Panc1 (cell line): ENCODE data around the gene ADARB1. TPM values are rescaled to one million over a fixed set of nuclear protein-coding genes. Genes with fewer than 3 reads are reported as not detected.

ENCODE experiments used
- ATAC-seq: fragments of 200-7000 bp; cut with Tn5 transposase; 2 replicates; pipeline ENCODE4 v1.9.1; 2020; ENCODE audit warnings: mild to moderate bottlenecking, moderate library complexity
- BruUV-seq: library from RNA; stranded (reverse); fragments of 400-500 nt; replicated peaks from 2 replicates; lab custom pipeline; 2021; lab: Mats Ljungman, UMichigan
- CTCF ChIA-PET: fragments of 300-600 bp; sonication (Branson Sonifier 250); formaldehyde crosslinking; loops from one replicate; lab custom pipeline; 2022; ENCODE audit warnings: antibody characterized with exemption; lab: Charles Lee
- POLR2A ChIA-PET: fragments of 300-600 bp; sonication (Branson Sonifier 250); formaldehyde crosslinking; loops from one replicate; lab custom pipeline; 2022; ENCODE audit warnings: antibody characterized with exemption; lab: Charles Lee
- DNase-seq: peaks from one replicate; pipeline ENCODE4 v3.0.0-alpha.2; 2010; ENCODE audit warnings: low read depth, low spot score
- H3K27ac ChIP-seq: 2 replicates; pipeline ENCODE4 v1.5.1; 2011; ENCODE audit warnings: mild to moderate bottlenecking, low read length, inconsistent platforms
- H3K27me3 ChIP-seq: fragments of 200-500 bp; sonication (Bioruptor generic); 2 replicates; pipeline ENCODE4 v1.6.0; 2014; ENCODE audit warnings: low read length, inconsistent platforms; ENCODE audit not compliant: control insufficient read depth, insufficient read depth
- H3K36me3 ChIP-seq: fragments of 200-500 bp; sonication (Bioruptor generic); 2 replicates; pipeline ENCODE4 v1.5.1; 2014; ENCODE audit warnings: inconsistent platforms, mild to moderate bottlenecking, low read length, moderate library complexity; ENCODE audit not compliant: control insufficient read depth, insufficient read depth
- H3K4me1 ChIP-seq: 2 replicates; pipeline ENCODE4 v1.5.1; 2011; ENCODE audit warnings: inconsistent platforms, mild to moderate bottlenecking, low read length, moderate library complexity; ENCODE audit not compliant: control insufficient read depth, insufficient read depth
- H3K4me3 ChIP-seq, 2 experiments: 2 replicates each; pipeline ENCODE4 v1.5.1; 2011 to 2012; ENCODE audit warnings: low read depth in 2 of 2, low read length in 2 of 2, mild to moderate bottlenecking in 2 of 2, inconsistent platforms in 1 of 2, moderate library complexity in 1 of 2
- H3K9me3 ChIP-seq: fragments of 200-500 bp; sonication (Bioruptor generic); 2 replicates; pipeline ENCODE4 v1.5.1; 2014; ENCODE audit warnings: low read depth, mild to moderate bottlenecking, inconsistent platforms, low read length, moderate library complexity; ENCODE audit not compliant: control insufficient read depth, insufficient read depth
- CTCF ChIP-seq: fragments of 450-650 bp; IDR thresholded peaks from 2 replicates; pipeline ENCODE4 v1.5.1; 2017; ENCODE audit warnings: mild to moderate bottlenecking
- POLR2AphosphoS5 ChIP-seq: IDR thresholded peaks from 2 replicates; pipeline ENCODE4 v1.6.1; 2012; ENCODE audit warnings: mild to moderate bottlenecking, low read depth, low read length, moderate library complexity
- SIN3A ChIP-seq: IDR thresholded peaks from 2 replicates; pipeline ENCODE4 v1.6.1; 2012; ENCODE audit warnings: low read depth, mild to moderate bottlenecking, low read length, moderate library complexity, borderline replicate concordance; ENCODE audit not compliant: insufficient read depth
- TCF7L2 ChIP-seq: IDR thresholded peaks from 2 replicates; pipeline ENCODE4 v1.6.1; 2011; ENCODE audit warnings: mild to moderate bottlenecking, low read depth, low read length, inconsistent platforms
- in situ Hi-C: cut with HindIII; loops from 2 replicates; pipeline ENCODE4 v1.10.0; 2016; ENCODE audit warnings: low sequenced_read_pairs, low pct_unique_long_range_greater_than_20kb
- intact Hi-C: fragments of 100-400 bp; cut with micrococcal nuclease; formaldehyde crosslinking; loops from one replicate; pipeline ENCODE4 v1.10.0; 2022; ENCODE audit not compliant: unreplicated experiment
- total RNA-seq: library from RNA; stranded (reverse); gene quantifications from one replicate; pipeline ENCODE4 v1.2.1, GENCODE V29; 2021; ENCODE audit not compliant: unreplicated experiment
- TF ChIP-seq, protein P1 (sequence below), 2 experiments: IDR thresholded peaks; 2 replicates each; pipeline ENCODE4 v1.6.1; 2011 to 2012; ENCODE audit warnings: low read depth in 2 of 2, control low read depth in 1 of 2, low read length in 1 of 2, mild to moderate bottlenecking in 1 of 2, moderate library complexity in 1 of 2; ENCODE audit not compliant: insufficient read depth in 1 of 2

Gene ADARB1
- total RNA-seq, 1 experiment from 2014 or later = 15.0 TPM

DNA sequence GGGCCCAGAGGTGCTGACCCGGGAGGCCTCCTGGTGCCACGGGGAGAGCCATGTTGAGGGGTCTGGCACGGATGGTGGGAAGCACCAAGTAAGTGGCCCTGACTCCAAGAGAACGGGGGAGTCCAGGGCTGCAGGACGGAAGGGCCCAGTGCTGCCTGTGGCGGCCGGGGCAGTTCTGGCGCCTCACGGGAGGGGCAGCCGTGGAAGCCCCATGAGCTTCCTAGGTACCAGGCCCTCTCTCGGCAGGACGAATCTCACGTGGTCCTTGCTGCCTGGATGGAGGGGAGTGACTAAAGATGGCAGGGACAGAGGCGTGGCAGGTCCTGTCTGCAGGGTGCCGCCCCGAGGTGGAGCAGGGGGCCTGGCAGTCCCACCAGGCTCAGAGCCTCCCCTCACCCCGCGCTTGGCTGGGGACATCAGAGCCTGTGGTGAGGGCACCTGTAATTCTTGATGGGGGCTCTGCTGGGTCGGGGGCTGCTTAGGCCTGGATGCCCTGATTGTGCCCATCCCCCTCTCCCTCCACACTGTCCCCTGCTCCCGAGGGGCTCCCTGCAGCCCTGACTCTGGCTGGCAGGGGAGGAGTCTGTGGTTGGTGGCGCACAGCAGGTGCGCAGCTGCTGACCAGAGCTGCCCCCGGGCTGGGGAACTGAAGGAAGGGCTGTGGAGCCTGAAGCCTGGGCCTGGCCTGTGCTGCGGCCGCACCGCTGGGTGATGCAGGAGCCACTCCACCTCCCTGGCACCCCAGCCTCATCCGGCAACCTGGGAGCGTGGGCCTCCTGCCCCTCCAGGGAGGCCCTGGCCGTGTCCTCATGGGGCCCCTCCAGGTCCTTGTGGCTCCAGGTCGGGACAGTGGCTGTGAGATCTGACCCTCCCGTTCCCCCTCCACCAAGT lies 181.9 kb downstream of the ADARB1 start:
- no peaks in the 10 kb centered on the region for H3K36me3 ChIP-seq
- TF ChIP-seq, protein P1, sequence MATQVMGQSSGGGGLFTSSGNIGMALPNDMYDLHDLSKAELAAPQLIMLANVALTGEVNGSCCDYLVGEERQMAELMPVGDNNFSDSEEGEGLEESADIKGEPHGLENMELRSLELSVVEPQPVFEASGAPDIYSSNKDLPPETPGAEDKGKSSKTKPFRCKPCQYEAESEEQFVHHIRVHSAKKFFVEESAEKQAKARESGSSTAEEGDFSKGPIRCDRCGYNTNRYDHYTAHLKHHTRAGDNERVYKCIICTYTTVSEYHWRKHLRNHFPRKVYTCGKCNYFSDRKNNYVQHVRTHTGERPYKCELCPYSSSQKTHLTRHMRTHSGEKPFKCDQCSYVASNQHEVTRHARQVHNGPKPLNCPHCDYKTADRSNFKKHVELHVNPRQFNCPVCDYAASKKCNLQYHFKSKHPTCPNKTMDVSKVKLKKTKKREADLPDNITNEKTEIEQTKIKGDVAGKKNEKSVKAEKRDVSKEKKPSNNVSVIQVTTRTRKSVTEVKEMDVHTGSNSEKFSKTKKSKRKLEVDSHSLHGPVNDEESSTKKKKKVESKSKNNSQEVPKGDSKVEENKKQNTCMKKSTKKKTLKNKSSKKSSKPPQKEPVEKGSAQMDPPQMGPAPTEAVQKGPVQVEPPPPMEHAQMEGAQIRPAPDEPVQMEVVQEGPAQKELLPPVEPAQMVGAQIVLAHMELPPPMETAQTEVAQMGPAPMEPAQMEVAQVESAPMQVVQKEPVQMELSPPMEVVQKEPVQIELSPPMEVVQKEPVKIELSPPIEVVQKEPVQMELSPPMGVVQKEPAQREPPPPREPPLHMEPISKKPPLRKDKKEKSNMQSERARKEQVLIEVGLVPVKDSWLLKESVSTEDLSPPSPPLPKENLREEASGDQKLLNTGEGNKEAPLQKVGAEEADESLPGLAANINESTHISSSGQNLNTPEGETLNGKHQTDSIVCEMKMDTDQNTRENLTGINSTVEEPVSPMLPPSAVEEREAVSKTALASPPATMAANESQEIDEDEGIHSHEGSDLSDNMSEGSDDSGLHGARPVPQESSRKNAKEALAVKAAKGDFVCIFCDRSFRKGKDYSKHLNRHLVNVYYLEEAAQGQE (IDR thresholded peaks at IDR 0.05; ENCODE audit: insufficient read depth in 1 of 2, low read depth in 2 of 2, low read length in 1 of 2) = no peak
- TF ChIP-seq POLR2AphosphoS5 (no peak), TCF7L2 (no peak), SIN3A (no peak), CTCF (no peak)
- in situ Hi-C loops (no loop called here), intact Hi-C loops (no loop called here)
- CTCF ChIA-PET = interaction anchor here (0.6 to 1.4 kb wide), 3 partner anchors 15 to 142 kb away, joined by 3 read pairs; no protein-coding TSS in a partner anchor
- H3K27ac ChIP-seq = no peak overlapping the region
- BruUV-seq = no TSS peak
- H3K27me3 ChIP-seq = no peaks in the 10 kb centered on the region
- peaks cover 7% of the 10 kb centered on the region for H3K4me1 ChIP-seq
- DNase-seq (no peak), ATAC-seq (no peak)
- no peak overlapping the region for H3K4me3 ChIP-seq
- no peaks in the 10 kb centered on the region for H3K9me3 ChIP-seq
- POLR2A ChIA-PET = no interaction called here

GRCh38 chr21:45256912-45257672 lies 182.7 kb downstream of the ADARB1 start:
- DNase-seq (no peak), ATAC-seq (no peak; the same call in 1 of the 2 replicates)
- H3K4me3 ChIP-seq = no peak overlapping the region
- no peaks in the 10 kb centered on the region for H3K27me3 ChIP-seq
- ChIA-PET CTCF (interaction anchor here (0.6 to 1.4 kb wide), 2 partner anchors 14 to 116 kb away, joined by 3 read pairs; no protein-coding TSS in a partner anchor), POLR2A (no interaction called here)
- TF ChIP-seq CTCF (no peak), TCF7L2 (no peak), POLR2AphosphoS5 (no peak), SIN3A (no peak)
- TF ChIP-seq, protein P1 (IDR thresholded peaks at IDR 0.05; ENCODE audit: insufficient read depth in 1 of 2, low read depth in 2 of 2, low read length in 1 of 2) = no peak
- no peak overlapping the region for H3K27ac ChIP-seq
- BruUV-seq = no TSS peak
- H3K36me3 ChIP-seq = no peaks in the 10 kb centered on the region
- intact Hi-C loops (no loop called here), in situ Hi-C loops (no loop called here)
- H3K4me1 ChIP-seq = peaks cover 7% of the 10 kb centered on the region
- no peaks in the 10 kb centered on the region for H3K9me3 ChIP-seq
